ENCODE results near the gene NOX1.
"Not testable (repeated sequence)": the region's sequence is repeated elsewhere in the genome, so short reads cannot be mapped to it uniquely, and the experiment has no call there.

Gene NOX1

GRCh38 chrX:100804780-100805179 lies 69.4 kb downstream of the NOX1 start:
- no peak for TF ChIP-seq POLR2AphosphoS5 (IDR thresholded peaks at IDR 0.05; ENCODE audit: borderline replicate concordance, low read depth, low read length)
- TF ChIP-seq EZH2 (IDR thresholded peaks at IDR 0.05) = no peak
- no peak for TF ChIP-seq FOXP2 (optimal IDR thresholded peaks at IDR 0.05; ENCODE audit: control extremely low read depth, extremely low read length, insufficient read depth)
- Histone ChIP-seq H3K9ac (ENCODE audit: insufficient read length) (no peak overlapping the region), H3K4me3 (no peak overlapping the region), H3K36me3 (ENCODE audit: insufficient read depth, low read length) (no peaks in the 10 kb centered on the region), H3K27ac (no peak overlapping the region), H3K9me3 (ENCODE audit: low read depth, low read length) (no peaks in the 10 kb centered on the region)
- DNase-seq (ENCODE audit: low read depth, low spot score) = no peak

- no peak overlapping the region for H3K4me3 ChIP-seq
These were observed 71.3 kb downstream of the NOX1 start for GRCh38 chrX:100802843-100803242.

GRCh38 chrX:100798484-100799214 lies 75.5 kb downstream of the NOX1 start:
- no peak for DNase-seq (ENCODE audit: low read depth, low spot score)
- Histone ChIP-seq H3K9ac (ENCODE audit: insufficient read length) (no peak overlapping the region), H3K27ac (no peak overlapping the region), H3K36me3 (ENCODE audit: insufficient read depth, low read length) (no peaks in the 10 kb centered on the region), H3K9me3 (ENCODE audit: low read depth, low read length) (no peaks in the 10 kb centered on the region), H3K4me3 (no peak overlapping the region)
- no peak for TF ChIP-seq EZH2 (IDR thresholded peaks at IDR 0.05)
- TF ChIP-seq POLR2AphosphoS5 (IDR thresholded peaks at IDR 0.05; ENCODE audit: borderline replicate concordance, low read depth, low read length) = no peak
- no peak for TF ChIP-seq FOXP2 (optimal IDR thresholded peaks at IDR 0.05; ENCODE audit: control extremely low read depth, extremely low read length, insufficient read depth)

More at GRCh38 chrX:100802843-100803242, 71.3 kb downstream of the NOX1 start:
- no peak for DNase-seq (ENCODE audit: low read depth, low spot score)
- H3K27ac ChIP-seq = no peak overlapping the region
- no peak for TF ChIP-seq POLR2AphosphoS5 (IDR thresholded peaks at IDR 0.05; ENCODE audit: borderline replicate concordance, low read depth, low read length)
- TF ChIP-seq FOXP2 (optimal IDR thresholded peaks at IDR 0.05; ENCODE audit: control extremely low read depth, extremely low read length, insufficient read depth) = no peak
- no peak for TF ChIP-seq EZH2 (IDR thresholded peaks at IDR 0.05)
- no peaks in the 10 kb centered on the region for H3K9me3 ChIP-seq (ENCODE audit: low read depth, low read length)
- no peaks in the 10 kb centered on the region for H3K36me3 ChIP-seq (ENCODE audit: insufficient read depth, low read length)
- H3K9ac ChIP-seq (ENCODE audit: insufficient read length) = no peak overlapping the region

- Histone ChIP-seq H3K4me3 (no peak overlapping the region), H3K9ac (ENCODE audit: insufficient read length) (no peak overlapping the region), H3K36me3 (ENCODE audit: insufficient read depth, low read length) (no peaks in the 10 kb centered on the region), H3K9me3 (ENCODE audit: low read depth, low read length) (no peaks in the 10 kb centered on the region), H3K27ac (no peak overlapping the region)
- no peak for TF ChIP-seq EZH2 (IDR thresholded peaks at IDR 0.05)
- TF ChIP-seq POLR2AphosphoS5 (IDR thresholded peaks at IDR 0.05; ENCODE audit: borderline replicate concordance, low read depth, low read length) = no peak
- TF ChIP-seq FOXP2 (optimal IDR thresholded peaks at IDR 0.05; ENCODE audit: control extremely low read depth, extremely low read length, insufficient read depth) = no peak
- no peak for DNase-seq (ENCODE audit: low read depth, low spot score)
These were observed 76.8 kb downstream of the NOX1 start for GRCh38 chrX:100797359-100797758.

- not testable (repeated sequence) for H3K27ac ChIP-seq; DNase-seq (ENCODE audit: low read depth, low spot score); H3K9me3 ChIP-seq (ENCODE audit: low read depth, low read length); H3K36me3 ChIP-seq (ENCODE audit: insufficient read depth, low read length); H3K9ac ChIP-seq (ENCODE audit: insufficient read length); H3K4me3 ChIP-seq
These were observed 77.8 kb downstream of the NOX1 start for GRCh38 chrX:100796371-100796770.
